ENCODE results near the gene TPK1.

DNA sequence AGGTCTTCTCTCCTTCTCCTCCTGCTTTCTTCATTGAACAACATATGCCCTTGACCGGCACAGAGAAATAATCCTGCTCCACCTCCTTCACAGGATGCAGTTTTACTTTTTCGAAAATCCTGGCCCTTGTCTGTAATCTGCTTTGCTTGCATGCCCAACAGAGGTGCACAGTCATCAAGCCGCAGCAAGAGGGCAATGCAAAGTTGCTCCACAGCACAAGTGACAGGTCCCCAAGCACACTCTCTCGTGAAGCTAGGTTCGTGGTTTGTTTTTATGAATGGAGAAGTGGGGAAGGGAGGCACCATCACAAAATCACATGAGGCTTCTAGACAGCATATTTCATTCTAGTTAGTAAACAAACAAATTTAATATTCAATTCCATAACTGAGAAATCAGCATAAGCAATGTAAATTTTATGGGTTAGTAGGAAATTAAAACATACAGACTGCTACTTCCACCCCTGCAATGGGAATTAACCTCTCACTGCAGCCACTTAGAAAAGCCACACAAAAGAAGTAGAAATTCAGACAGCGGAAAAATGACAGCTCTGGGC lies 178.8 kb downstream of the TPK1 start:
- TF ChIP-seq POLR2A (IDR thresholded peaks at IDR 0.05; ENCODE audit: extremely low read depth, insufficient read length): no peak
- TF ChIP-seq, protein P1, sequence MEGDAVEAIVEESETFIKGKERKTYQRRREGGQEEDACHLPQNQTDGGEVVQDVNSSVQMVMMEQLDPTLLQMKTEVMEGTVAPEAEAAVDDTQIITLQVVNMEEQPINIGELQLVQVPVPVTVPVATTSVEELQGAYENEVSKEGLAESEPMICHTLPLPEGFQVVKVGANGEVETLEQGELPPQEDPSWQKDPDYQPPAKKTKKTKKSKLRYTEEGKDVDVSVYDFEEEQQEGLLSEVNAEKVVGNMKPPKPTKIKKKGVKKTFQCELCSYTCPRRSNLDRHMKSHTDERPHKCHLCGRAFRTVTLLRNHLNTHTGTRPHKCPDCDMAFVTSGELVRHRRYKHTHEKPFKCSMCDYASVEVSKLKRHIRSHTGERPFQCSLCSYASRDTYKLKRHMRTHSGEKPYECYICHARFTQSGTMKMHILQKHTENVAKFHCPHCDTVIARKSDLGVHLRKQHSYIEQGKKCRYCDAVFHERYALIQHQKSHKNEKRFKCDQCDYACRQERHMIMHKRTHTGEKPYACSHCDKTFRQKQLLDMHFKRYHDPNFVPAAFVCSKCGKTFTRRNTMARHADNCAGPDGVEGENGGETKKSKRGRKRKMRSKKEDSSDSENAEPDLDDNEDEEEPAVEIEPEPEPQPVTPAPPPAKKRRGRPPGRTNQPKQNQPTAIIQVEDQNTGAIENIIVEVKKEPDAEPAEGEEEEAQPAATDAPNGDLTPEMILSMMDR (IDR thresholded peaks at IDR 0.05; ENCODE audit: low read depth, low read length): no peak
- no peak for TF ChIP-seq MYC (IDR thresholded peaks at IDR 0.05; ENCODE audit: low read depth, low read length)

Data from NB4 (cell line).